ENCODE data around the gene DESI1.

Gene DESI1

GRCh38 chr22:41582694-41583093, 38.1 kb downstream of the DESI1 start:
- Histone ChIP-seq H4K20me1 (ENCODE audit: insufficient read depth, low read length) (no peaks in the 10 kb centered on the region), H3K9ac (ENCODE audit: low read length) (no peak overlapping the region), H3K9me2 (replicated peaks; ENCODE audit: insufficient read depth, low read length) (no peaks in the 10 kb centered on the region), H3K4me1 (ENCODE audit: low read length) (no peaks in the 10 kb centered on the region), H3K9me3 (replicated peaks; ENCODE audit: insufficient read depth, low read length) (no peaks in the 10 kb centered on the region), H3K27me3 (replicated peaks; ENCODE audit: insufficient read depth, low read length) (no peaks in the 10 kb centered on the region), H3K36me3 (replicated peaks; ENCODE audit: insufficient read depth, low read length) (no peaks in the 10 kb centered on the region), H3F3A (ENCODE audit: insufficient read depth, low read length) (no peaks in the 10 kb centered on the region), H3K79me2 (ENCODE audit: low read length) (peaks cover 13% of the 10 kb centered on the region), H3K4me3 (ENCODE audit: low read length) (no peak overlapping the region), H3K27ac (ENCODE audit: low read length) (no peak overlapping the region), H2AFZ (ENCODE audit: low read length) (no peak overlapping the region), H3K4me2 (ENCODE audit: low read depth, low read length) (no peak overlapping the region)
- TF ChIP-seq EZH2phosphoT487 (IDR thresholded peaks at IDR 0.05; ENCODE audit: low read length): no peak
- TF ChIP-seq CTCF (IDR thresholded peaks at IDR 0.05; ENCODE audit: low read length): no peak
- TF ChIP-seq EZH2 (optimal IDR thresholded peaks at IDR 0.05; ENCODE audit: low read depth, low read length): no peak
- no peak for DNase-seq

- Histone ChIP-seq H3K79me2 (ENCODE audit: low read length) (no peaks in the 10 kb centered on the region), H2AFZ (ENCODE audit: low read length) (no peak overlapping the region), H3K9me2 (replicated peaks; ENCODE audit: insufficient read depth, low read length) (no peaks in the 10 kb centered on the region), H3K4me1 (ENCODE audit: low read length) (no peaks in the 10 kb centered on the region), H3K9ac (ENCODE audit: low read length) (no peak overlapping the region), H3F3A (ENCODE audit: insufficient read depth, low read length) (no peaks in the 10 kb centered on the region), H4K20me1 (ENCODE audit: insufficient read depth, low read length) (no peaks in the 10 kb centered on the region), H3K4me2 (ENCODE audit: low read depth, low read length) (no peak overlapping the region), H3K27me3 (replicated peaks; ENCODE audit: insufficient read depth, low read length) (no peaks in the 10 kb centered on the region), H3K36me3 (replicated peaks; ENCODE audit: insufficient read depth, low read length) (no peaks in the 10 kb centered on the region), H3K9me3 (replicated peaks; ENCODE audit: insufficient read depth, low read length) (no peaks in the 10 kb centered on the region), H3K27ac (ENCODE audit: low read length) (no peak overlapping the region), H3K4me3 (ENCODE audit: low read length) (no peak overlapping the region)
- TF ChIP-seq CTCF (IDR thresholded peaks at IDR 0.05; ENCODE audit: low read length): no peak
- TF ChIP-seq EZH2 (optimal IDR thresholded peaks at IDR 0.05; ENCODE audit: low read depth, low read length): no peak
- no peak for TF ChIP-seq EZH2phosphoT487 (IDR thresholded peaks at IDR 0.05; ENCODE audit: low read length)
- no peak for DNase-seq
These were observed 40.9 kb downstream of the DESI1 start for GRCh38 chr22:41579997-41580355.

GRCh38 chr22:41579297-41579996, 41.4 kb downstream of the DESI1 start:
- H3K27me3 ChIP-seq (replicated peaks; ENCODE audit: insufficient read depth, low read length): no peaks in the 10 kb centered on the region
- no peaks in the 10 kb centered on the region for H3K9me2 ChIP-seq (replicated peaks; ENCODE audit: insufficient read depth, low read length)
- no peaks in the 10 kb centered on the region for H3K9me3 ChIP-seq (replicated peaks; ENCODE audit: insufficient read depth, low read length)
- H3K79me2 ChIP-seq (ENCODE audit: low read length): no peaks in the 10 kb centered on the region
- no peak overlapping the region for H3K4me3 ChIP-seq (ENCODE audit: low read length)
- no peaks in the 10 kb centered on the region for H3F3A ChIP-seq (ENCODE audit: insufficient read depth, low read length)
- no peak for TF ChIP-seq EZH2 (optimal IDR thresholded peaks at IDR 0.05; ENCODE audit: low read depth, low read length)
- TF ChIP-seq CTCF (IDR thresholded peaks at IDR 0.05; ENCODE audit: low read length): no peak
- no peak overlapping the region for H3K4me2 ChIP-seq (ENCODE audit: low read depth, low read length)
- H4K20me1 ChIP-seq (ENCODE audit: insufficient read depth, low read length): no peaks in the 10 kb centered on the region
- H3K27ac ChIP-seq (ENCODE audit: low read length): no peak overlapping the region
- no peaks in the 10 kb centered on the region for H3K36me3 ChIP-seq (replicated peaks; ENCODE audit: insufficient read depth, low read length)
- H2AFZ ChIP-seq (ENCODE audit: low read length): no peak overlapping the region
- H3K9ac ChIP-seq (ENCODE audit: low read length): no peak overlapping the region
- DNase-seq: no peak
- no peaks in the 10 kb centered on the region for H3K4me1 ChIP-seq (ENCODE audit: low read length)
